ENCODE measurements around the gene SMYD2. TPM values are rescaled to one million over a fixed set of nuclear protein-coding genes. Genes with fewer than 3 reads are reported as not detected.

The SMYD2 gene
- total RNA-seq, 1 donor from 2014 or later = 39.8 TPM

DNA sequence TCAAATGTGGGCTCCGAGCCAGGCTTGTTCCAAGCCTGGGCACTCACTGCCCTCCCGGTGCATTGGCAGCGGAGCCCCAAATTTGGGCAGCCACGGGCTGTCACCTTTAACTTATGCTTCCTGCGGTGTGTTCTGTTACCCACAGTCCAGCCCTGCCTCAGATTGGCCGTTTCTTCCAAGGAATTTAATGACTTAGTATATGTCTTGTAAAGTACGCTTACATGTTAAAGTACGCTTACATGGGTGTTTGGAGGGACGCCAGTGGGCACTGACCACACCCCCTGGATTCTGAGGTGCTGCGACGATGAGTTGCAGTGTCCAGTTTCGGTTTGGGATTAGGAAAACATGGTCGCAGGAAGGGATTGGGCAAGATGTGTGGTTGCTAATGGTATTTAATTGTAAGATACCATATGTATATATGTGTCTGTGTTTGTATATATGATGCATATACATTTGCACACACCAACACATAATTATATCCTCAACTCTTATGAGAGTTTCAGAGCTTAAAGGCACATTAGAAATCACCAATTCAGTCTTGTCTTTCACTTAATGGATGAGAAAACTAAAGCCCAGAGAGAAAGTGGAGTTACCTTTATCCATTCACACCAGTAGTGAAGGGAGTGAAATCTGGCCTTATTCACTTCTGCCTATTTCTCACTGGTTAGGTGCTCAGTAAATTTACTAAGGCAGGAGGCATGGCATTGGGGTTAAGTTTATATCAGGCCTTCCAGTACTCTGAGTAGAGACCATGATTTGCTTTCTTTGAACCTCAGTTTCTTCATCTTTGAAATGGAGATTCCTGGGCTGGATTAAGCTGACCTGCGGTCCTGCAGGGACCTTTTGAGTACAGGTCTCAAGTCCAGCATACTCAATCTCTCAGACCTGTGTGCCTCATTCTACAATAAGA is 1.0 kb downstream of the SMYD2 start:
- DNase-seq = no peak

GRCh38 chr1:214282630-214283242 is 1.8 kb downstream of the SMYD2 start:
- Histone ChIP-seq H3K9me3 (no peaks in the 10 kb centered on the region), H3K36me3 (no peaks in the 10 kb centered on the region), H3K27me3 (no peaks in the 10 kb centered on the region), H3K4me3 (no peak overlapping the region), H3K4me1 (peaks cover 8% of the 10 kb centered on the region), H3K27ac (no peak overlapping the region)
- no peak for TF ChIP-seq CTCF (IDR thresholded peaks at IDR 0.05)
- ATAC-seq = no peak
- intact Hi-C loops (cut with DNase I) = no loop called here
- no peak for DNase-seq

More for the DNA sequence above, 1.0 kb downstream of the SMYD2 start:
- H3K27ac ChIP-seq = peak overlapping the region; percentile 87
- peak overlapping the region; percentile 70 for H3K4me3 ChIP-seq
- no peaks in the 10 kb centered on the region for H3K9me3 ChIP-seq
- no peaks in the 10 kb centered on the region for H3K27me3 ChIP-seq
- peak; percentile 32 for ATAC-seq
- no peaks in the 10 kb centered on the region for H3K36me3 ChIP-seq
- intact Hi-C loops (cut with DNase I) = no loop called here
- peaks cover 8% of the 10 kb centered on the region for H3K4me1 ChIP-seq
- no peak for TF ChIP-seq CTCF (IDR thresholded peaks at IDR 0.05)

- no peak for ATAC-seq
- Histone ChIP-seq H3K36me3 (no peaks in the 10 kb centered on the region), H3K27me3 (no peaks in the 10 kb centered on the region), H3K27ac (no peak overlapping the region), H3K4me3 (no peak overlapping the region), H3K9me3 (no peaks in the 10 kb centered on the region), H3K4me1 (peaks cover 3% of the 10 kb centered on the region)
- intact Hi-C loops (cut with DNase I) = no loop called here
- no peak for DNase-seq
- TF ChIP-seq CTCF (IDR thresholded peaks at IDR 0.05) = no peak
Measured at GRCh38 chr1:214285610-214286440, 4.9 kb downstream of the SMYD2 start.

DNA sequence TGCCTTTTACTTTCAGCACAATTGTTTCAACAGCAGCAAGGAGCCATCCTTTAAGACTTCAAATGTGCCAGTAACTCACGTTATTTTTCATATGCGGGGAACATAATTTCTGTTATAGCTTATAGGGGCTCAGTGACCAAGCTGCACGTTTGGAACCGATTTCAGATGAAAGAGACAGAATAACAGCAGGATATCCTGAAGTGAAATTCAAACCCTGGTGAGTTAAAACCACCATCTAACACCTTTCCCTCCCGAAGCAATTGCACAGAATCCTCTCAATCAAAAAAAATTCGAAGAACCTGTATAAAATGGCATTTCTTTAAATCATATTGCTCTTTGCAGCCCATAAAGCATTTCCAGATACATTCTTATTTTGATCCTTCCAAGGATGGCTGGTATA is 6.9 kb downstream of the SMYD2 start:
- no peaks in the 10 kb centered on the region for H3K9me3 ChIP-seq
- DNase-seq (no peak), ATAC-seq (no peak)
- H3K4me1 ChIP-seq = no peaks in the 10 kb centered on the region
- intact Hi-C loops (cut with DNase I) = no loop called here
- TF ChIP-seq CTCF (IDR thresholded peaks at IDR 0.05) = no peak
- H3K36me3 ChIP-seq = no peaks in the 10 kb centered on the region
- no peaks in the 10 kb centered on the region for H3K27me3 ChIP-seq
- no peak overlapping the region for H3K4me3 ChIP-seq
- H3K27ac ChIP-seq = no peak overlapping the region

DNA sequence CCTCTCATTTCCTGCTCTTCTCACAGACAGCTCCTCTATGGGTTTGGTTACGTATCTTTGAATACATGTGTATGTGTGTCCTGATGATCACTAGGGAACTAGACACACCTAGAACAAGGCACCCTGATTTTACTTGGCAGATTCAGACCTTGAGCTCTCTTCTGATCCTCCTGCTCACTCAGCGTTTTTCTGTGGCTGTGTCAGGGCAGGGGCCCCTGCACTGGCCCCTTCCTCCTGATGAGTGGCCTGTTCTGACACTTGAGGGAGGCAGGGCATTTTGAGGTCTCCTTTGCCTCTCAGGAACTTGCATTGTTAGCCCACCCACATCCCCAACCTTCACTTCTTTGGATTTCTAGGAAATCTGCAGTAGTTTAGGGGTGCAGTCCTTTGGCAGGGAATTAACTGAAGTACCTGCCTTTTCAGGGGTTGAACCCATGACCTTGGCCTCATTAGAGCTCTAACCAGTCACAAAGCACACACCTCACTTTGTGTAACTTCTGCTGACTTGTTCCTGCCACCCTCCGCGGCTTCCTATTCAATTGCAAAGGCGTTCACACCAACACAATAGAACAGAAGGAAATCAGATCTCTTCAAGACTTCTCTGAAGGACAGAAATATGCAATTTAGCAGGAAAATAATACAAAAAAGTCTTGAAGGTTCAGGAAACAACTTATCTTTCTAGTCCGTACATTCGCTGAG is 8.8 kb downstream of the SMYD2 start:
- intact Hi-C loops (cut with DNase I) = no loop called here
- no peak overlapping the region for H3K27ac ChIP-seq
- DNase-seq (no peak), ATAC-seq (no peak)
- no peaks in the 10 kb centered on the region for H3K27me3 ChIP-seq
- no peaks in the 10 kb centered on the region for H3K4me1 ChIP-seq
- no peak for TF ChIP-seq CTCF (IDR thresholded peaks at IDR 0.05)
- no peaks in the 10 kb centered on the region for H3K36me3 ChIP-seq
- H3K9me3 ChIP-seq = no peaks in the 10 kb centered on the region
- no peak overlapping the region for H3K4me3 ChIP-seq
